ENCODE data around the gene TICAM1.
"Not testable (repeated sequence)": the region's sequence is repeated elsewhere in the genome, so short reads cannot be mapped to it uniquely, and the experiment has no call there.

The TICAM1 gene

DNA sequence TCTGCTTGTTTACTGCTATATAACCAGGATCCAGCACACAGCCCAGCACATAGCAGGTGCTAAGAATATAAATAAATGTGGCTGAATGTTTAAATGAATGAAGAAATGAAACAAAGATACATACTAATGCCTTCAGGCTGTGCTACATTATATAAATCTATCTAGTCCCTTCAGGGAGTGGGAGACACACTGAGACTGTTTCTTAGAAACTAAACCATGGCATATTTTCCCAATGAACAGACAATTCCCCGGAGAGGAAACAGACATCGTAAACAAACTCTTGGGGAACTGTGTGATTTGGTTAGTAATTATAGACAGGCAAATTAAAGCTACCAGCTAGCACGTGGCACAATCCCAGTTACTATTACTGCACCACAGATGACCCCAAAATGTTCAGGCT, 49.7 kb downstream of the TICAM1 start:
- Histone ChIP-seq H3K9me3 (ENCODE audit: insufficient read depth, low read length) (no peaks in the 10 kb centered on the region), H3K4me1 (ENCODE audit: insufficient read depth, insufficient read length) (no peaks in the 10 kb centered on the region), H3K36me3 (ENCODE audit: insufficient read depth, insufficient read length, low read length) (no peaks in the 10 kb centered on the region), H3K4me3 (ENCODE audit: insufficient read length, low read depth) (no peak overlapping the region), H3K9ac (ENCODE audit: insufficient read length, low read depth) (no peak overlapping the region), H3K27me3 (ENCODE audit: insufficient read depth, insufficient read length) (no peaks in the 10 kb centered on the region)
- no peak for DNase-seq (ENCODE audit: low read depth, low spot score)
- TF ChIP-seq SUZ12 (IDR thresholded peaks at IDR 0.05; ENCODE audit: extremely low read depth, insufficient read depth, insufficient read length) (no peak), ZNF274 (IDR thresholded peaks at IDR 0.05; ENCODE audit: low read depth, low read length) (no peak), YY1 (IDR thresholded peaks at IDR 0.05; ENCODE audit: insufficient read depth, insufficient read length) (no peak)

DNA sequence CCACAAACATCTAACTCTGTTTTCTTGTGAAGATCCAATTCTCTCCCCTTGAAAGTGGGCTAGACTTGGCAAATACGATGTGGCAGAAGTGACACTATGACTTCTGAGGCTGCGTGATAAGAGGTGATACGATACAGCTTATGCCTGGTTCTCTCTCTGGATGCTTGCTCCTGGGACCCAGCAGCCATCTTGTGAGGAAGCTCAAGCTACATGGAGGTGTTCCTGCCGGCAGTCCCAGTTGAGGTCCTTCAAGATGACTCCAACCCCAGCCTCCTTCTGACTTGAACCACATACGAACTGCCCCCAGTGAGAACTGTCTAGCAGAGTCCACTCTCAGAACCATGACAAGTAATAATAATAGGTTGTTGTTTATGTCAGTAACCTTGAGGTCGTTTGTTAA, 50.7 kb downstream of the TICAM1 start:
- H3K27me3 ChIP-seq (ENCODE audit: insufficient read depth, insufficient read length): no peaks in the 10 kb centered on the region
- TF ChIP-seq SUZ12 (IDR thresholded peaks at IDR 0.05; ENCODE audit: extremely low read depth, insufficient read depth, insufficient read length) (no peak), YY1 (IDR thresholded peaks at IDR 0.05; ENCODE audit: insufficient read depth, insufficient read length) (no peak), ZNF274 (IDR thresholded peaks at IDR 0.05; ENCODE audit: low read depth, low read length) (no peak)
- no peak for DNase-seq (ENCODE audit: low read depth, low spot score)
- H3K9me3 ChIP-seq (ENCODE audit: insufficient read depth, low read length): no peaks in the 10 kb centered on the region
- no peak overlapping the region for H3K9ac ChIP-seq (ENCODE audit: insufficient read length, low read depth)
- no peaks in the 10 kb centered on the region for H3K4me1 ChIP-seq (ENCODE audit: insufficient read depth, insufficient read length)
- H3K36me3 ChIP-seq (ENCODE audit: insufficient read depth, insufficient read length, low read length): no peaks in the 10 kb centered on the region
- no peak overlapping the region for H3K4me3 ChIP-seq (ENCODE audit: insufficient read length, low read depth)

DNA sequence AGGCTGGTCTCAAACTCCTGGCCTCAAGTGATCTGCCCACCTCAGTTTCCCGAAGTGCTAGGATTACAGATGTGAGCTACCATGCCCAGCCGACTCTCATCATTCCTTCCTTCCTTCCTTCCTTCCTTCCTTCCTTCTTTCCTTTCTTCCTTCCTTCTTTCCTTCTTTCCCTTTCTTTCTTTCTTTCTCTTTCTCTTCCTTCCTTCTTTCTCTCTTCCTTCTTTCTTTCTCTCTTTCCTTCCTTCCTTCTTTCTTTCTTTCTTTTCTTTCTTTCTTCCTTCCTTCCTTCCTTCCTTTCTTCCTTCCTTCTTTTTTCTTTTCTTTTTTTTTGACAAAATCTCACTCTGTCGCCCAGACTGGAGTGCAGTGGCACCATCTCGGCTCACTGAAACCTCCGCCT, 53.4 kb downstream of the TICAM1 start:
- H3K4me1 ChIP-seq (ENCODE audit: insufficient read depth, insufficient read length); H3K27me3 ChIP-seq (ENCODE audit: insufficient read depth, insufficient read length): not testable (repeated sequence)

DNA sequence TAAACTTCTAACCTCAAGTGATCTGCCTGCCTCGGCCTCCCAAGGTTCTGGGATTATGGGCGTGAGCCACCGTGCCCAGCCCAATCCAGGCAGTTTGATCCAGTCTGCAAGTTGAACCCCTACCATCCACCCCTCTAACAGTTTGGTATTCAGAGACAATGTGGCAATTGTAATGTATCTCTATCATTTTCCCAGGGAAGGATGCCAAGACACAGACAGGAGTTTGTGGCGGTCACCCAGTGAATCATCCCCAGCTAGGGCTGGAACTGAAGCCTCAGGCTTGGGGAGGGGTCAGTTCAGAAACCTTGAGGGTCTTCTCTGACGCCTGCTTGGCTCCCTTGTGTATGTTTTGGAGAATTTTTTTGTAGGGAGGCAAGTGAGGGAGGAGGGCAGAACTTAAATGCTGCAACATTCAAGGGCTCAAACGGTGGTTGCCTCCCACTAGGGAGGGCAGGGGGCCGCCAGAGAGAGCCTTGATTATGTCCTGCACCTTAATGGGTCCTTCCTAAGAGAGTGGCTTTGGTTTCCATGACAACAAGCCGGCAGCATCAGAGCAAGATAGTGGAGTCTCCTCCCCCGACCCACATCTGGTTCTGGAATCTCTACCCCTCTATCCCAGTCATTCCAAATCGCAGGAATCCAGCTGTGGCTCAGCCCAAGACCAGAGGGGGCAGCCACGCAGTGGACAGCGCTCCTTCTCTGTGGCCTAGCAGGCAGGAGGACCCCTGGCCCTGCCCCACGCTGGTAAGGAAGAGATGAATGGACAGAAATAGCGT, 54.9 kb downstream of the TICAM1 start:
- H3K27me3 ChIP-seq (ENCODE audit: insufficient read depth, insufficient read length): peaks cover 16% of the 10 kb centered on the region
- no peak for DNase-seq (ENCODE audit: low read depth, low spot score)
- no peaks in the 10 kb centered on the region for H3K4me1 ChIP-seq (ENCODE audit: insufficient read depth, insufficient read length)

More for the DNA sequence above, 53.4 kb downstream of the TICAM1 start:
- not testable (repeated sequence) for DNase-seq (ENCODE audit: low read depth, low spot score); H3K9me3 ChIP-seq (ENCODE audit: insufficient read depth, low read length); H3K9ac ChIP-seq (ENCODE audit: insufficient read length, low read depth); H3K4me3 ChIP-seq (ENCODE audit: insufficient read length, low read depth); H3K36me3 ChIP-seq (ENCODE audit: insufficient read depth, insufficient read length, low read length)

DNA sequence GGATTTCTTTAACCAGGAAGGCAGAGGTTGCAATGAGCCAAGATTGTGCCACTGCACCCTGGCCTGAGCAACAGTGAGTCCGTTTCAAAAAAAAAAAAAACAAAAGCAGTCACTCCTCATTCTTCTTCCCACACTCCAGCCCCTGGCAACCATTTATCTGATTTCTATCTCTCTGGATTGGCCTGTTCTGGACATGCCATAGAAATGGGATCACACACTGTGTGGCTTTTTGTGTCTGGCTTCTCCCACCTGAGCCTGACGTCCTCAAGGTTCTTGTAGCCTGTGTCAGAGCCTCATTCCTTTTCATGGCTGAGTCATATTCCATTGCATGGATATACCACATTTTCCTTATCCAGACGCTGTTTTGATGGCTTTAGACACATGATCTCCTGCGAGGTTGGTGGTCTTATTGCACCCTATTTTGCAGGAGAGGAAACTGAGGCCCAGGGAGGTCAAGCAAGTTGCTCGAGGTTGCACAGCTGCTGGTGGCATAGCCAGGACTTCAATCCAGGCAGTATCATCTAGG, 55.8 kb downstream of the TICAM1 start:
- TF ChIP-seq YY1 (IDR thresholded peaks at IDR 0.05; ENCODE audit: insufficient read depth, insufficient read length) (no peak), SUZ12 (IDR thresholded peaks at IDR 0.05; ENCODE audit: extremely low read depth, insufficient read depth, insufficient read length) (no peak), ZNF274 (IDR thresholded peaks at IDR 0.05; ENCODE audit: low read depth, low read length) (no peak)
- peaks cover 21% of the 10 kb centered on the region for H3K27me3 ChIP-seq (ENCODE audit: insufficient read depth, insufficient read length)
- H3K4me3 ChIP-seq (ENCODE audit: insufficient read length, low read depth): no peak overlapping the region
- no peaks in the 10 kb centered on the region for H3K4me1 ChIP-seq (ENCODE audit: insufficient read depth, insufficient read length)
- no peaks in the 10 kb centered on the region for H3K36me3 ChIP-seq (ENCODE audit: insufficient read depth, insufficient read length, low read length)
- H3K9me3 ChIP-seq (ENCODE audit: insufficient read depth, low read length): no peaks in the 10 kb centered on the region
- no peak overlapping the region for H3K9ac ChIP-seq (ENCODE audit: insufficient read length, low read depth)
- no peak for DNase-seq (ENCODE audit: low read depth, low spot score)

More for the DNA sequence above, 54.9 kb downstream of the TICAM1 start:
- Histone ChIP-seq H3K36me3 (ENCODE audit: insufficient read depth, insufficient read length, low read length) (no peaks in the 10 kb centered on the region), H3K9me3 (ENCODE audit: insufficient read depth, low read length) (no peaks in the 10 kb centered on the region), H3K4me3 (ENCODE audit: insufficient read length, low read depth) (no peak overlapping the region), H3K9ac (ENCODE audit: insufficient read length, low read depth) (no peak overlapping the region)
- TF ChIP-seq ZNF274 (IDR thresholded peaks at IDR 0.05; ENCODE audit: low read depth, low read length) (no peak), SUZ12 (IDR thresholded peaks at IDR 0.05; ENCODE audit: extremely low read depth, insufficient read depth, insufficient read length) (no peak), YY1 (IDR thresholded peaks at IDR 0.05; ENCODE audit: insufficient read depth, insufficient read length) (no peak)

DNA sequence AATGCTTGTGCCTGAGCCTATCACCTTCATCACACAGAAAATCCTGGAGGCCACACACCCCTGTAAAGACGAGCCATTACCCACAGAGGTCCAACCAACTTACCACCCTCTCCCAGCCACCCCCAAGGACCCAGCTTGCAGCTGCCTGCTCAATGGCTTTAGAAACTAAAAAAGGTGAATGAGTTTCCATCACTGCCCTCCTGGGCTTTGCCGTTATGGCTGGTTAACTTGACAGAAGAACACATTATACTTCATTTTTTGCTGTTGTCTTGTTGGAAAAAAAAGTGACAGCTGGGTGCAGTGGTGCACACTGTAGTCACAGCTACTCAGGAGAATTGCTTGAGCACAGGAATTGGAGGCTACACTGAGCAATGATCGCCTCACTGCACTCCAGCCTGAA, 57.4 kb downstream of the TICAM1 start:
- DNase-seq (ENCODE audit: low read depth, low spot score): no peak
- Histone ChIP-seq H3K9me3 (ENCODE audit: insufficient read depth, low read length) (no peaks in the 10 kb centered on the region), H3K9ac (ENCODE audit: insufficient read length, low read depth) (no peak overlapping the region), H3K4me1 (ENCODE audit: insufficient read depth, insufficient read length) (no peaks in the 10 kb centered on the region), H3K27me3 (ENCODE audit: insufficient read depth, insufficient read length) (peaks cover 26% of the 10 kb centered on the region), H3K36me3 (ENCODE audit: insufficient read depth, insufficient read length, low read length) (no peaks in the 10 kb centered on the region), H3K4me3 (ENCODE audit: insufficient read length, low read depth) (no peak overlapping the region)
- no peak for TF ChIP-seq SUZ12 (IDR thresholded peaks at IDR 0.05; ENCODE audit: extremely low read depth, insufficient read depth, insufficient read length)
- no peak for TF ChIP-seq ZNF274 (IDR thresholded peaks at IDR 0.05; ENCODE audit: low read depth, low read length)
- no peak for TF ChIP-seq YY1 (IDR thresholded peaks at IDR 0.05; ENCODE audit: insufficient read depth, insufficient read length)

DNA sequence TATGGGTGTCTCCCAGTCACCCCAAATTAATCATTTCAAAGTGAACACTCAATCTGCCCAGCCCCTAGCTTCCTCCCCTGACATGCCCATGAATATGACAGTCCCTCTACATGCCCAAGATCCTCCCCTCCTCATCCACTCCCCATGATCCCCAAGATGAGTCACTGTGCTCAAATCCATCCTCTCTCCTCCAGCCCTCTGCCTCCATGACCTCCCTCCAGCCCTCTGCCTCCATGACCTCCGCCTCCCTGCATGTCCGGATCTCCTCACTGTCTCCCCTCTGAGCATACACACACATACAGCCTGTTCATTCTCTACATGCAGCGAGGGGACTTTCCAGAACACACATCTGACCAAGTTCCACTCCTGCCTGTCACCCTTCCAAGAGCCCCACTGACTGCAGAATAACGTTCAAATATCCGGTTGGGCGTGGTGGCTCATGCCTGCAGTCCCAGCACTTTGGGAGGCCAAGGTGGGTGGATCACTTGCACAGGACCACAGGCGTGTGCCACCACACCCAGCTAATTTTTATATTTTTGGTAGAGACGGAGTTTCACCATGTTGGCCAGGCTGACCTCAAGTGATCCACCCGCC, 58.4 kb downstream of the TICAM1 start:
- H3K4me1 ChIP-seq (ENCODE audit: insufficient read depth, insufficient read length): no peaks in the 10 kb centered on the region
- peaks cover 28% of the 10 kb centered on the region for H3K27me3 ChIP-seq (ENCODE audit: insufficient read depth, insufficient read length)
- TF ChIP-seq YY1 (IDR thresholded peaks at IDR 0.05; ENCODE audit: insufficient read depth, insufficient read length) (no peak), ZNF274 (IDR thresholded peaks at IDR 0.05; ENCODE audit: low read depth, low read length) (no peak), SUZ12 (IDR thresholded peaks at IDR 0.05; ENCODE audit: extremely low read depth, insufficient read depth, insufficient read length) (no peak)
- no peak overlapping the region for H3K9ac ChIP-seq (ENCODE audit: insufficient read length, low read depth)
- H3K9me3 ChIP-seq (ENCODE audit: insufficient read depth, low read length): no peaks in the 10 kb centered on the region
- H3K4me3 ChIP-seq (ENCODE audit: insufficient read length, low read depth): no peak overlapping the region
- DNase-seq (ENCODE audit: low read depth, low spot score): no peak
- H3K36me3 ChIP-seq (ENCODE audit: insufficient read depth, insufficient read length, low read length): no peaks in the 10 kb centered on the region

Measured in NT2/D1 (cell line).